Right renal pelvis (tissue), 4 donors: ENCODE results near the gene MYO1C. TPM values are rescaled to one million over a fixed set of nuclear protein-coding genes. Genes with fewer than 3 reads are reported as not detected.
"Not testable (repeated sequence)": the region's sequence is repeated elsewhere in the genome, so short reads cannot be mapped to it uniquely, and the experiment has no call there.

Experiments used
- DNase-seq, 4 donors: peaks; one replicate each; pipeline ENCODE4 v3.0.0-alpha.2; 2013; ENCODE audit warnings: low read depth in 4 of 4, low spot score in 3 of 4, missing footprints in 1 of 4
- polyA plus RNA-seq, 4 donors: library from polyadenylated mRNA; unstranded; fragments of 120-200 nt; gene quantifications; one replicate each; pipeline ENCODE4 v1.2.1, GENCODE V29; 2013; ENCODE audit not compliant: insufficient read length in 4 of 4

The MYO1C gene
- polyA plus RNA-seq, 4 donors, result 68.6 to 80.8 (median 74.7) TPM

- no peak for DNase-seq
Measured at GRCh38 chr17:1434150-1434549, 58.3 kb downstream of the MYO1C start.

- DNase-seq, result no peak
Measured at GRCh38 chr17:1431631-1432104, 60.8 kb downstream of the MYO1C start.

GRCh38 chr17:1423456-1424135 lies 68.9 kb downstream of the MYO1C start:
- no peak for DNase-seq

GRCh38 chr17:1422885-1423284 lies 69.6 kb downstream of the MYO1C start:
- peak in 1 of 4 donors; percentile 51 for DNase-seq

GRCh38 chr17:1421470-1421869 lies 71.0 kb downstream of the MYO1C start:
- no peak for DNase-seq

GRCh38 chr17:1420981-1421380 lies 71.5 kb downstream of the MYO1C start:
- DNase-seq, result no peak

- DNase-seq, result no peak
Measured at GRCh38 chr17:1420163-1420562, 72.3 kb downstream of the MYO1C start.

GRCh38 chr17:1418476-1418875 lies 74.0 kb downstream of the MYO1C start:
- DNase-seq, result not testable (repeated sequence)

- DNase-seq, result no peak
Measured at GRCh38 chr17:1416414-1416813, 76.1 kb downstream of the MYO1C start.

GRCh38 chr17:1414634-1415033 lies 77.9 kb downstream of the MYO1C start:
- no peak for DNase-seq

Other genes starting within 250 kb of the MYO1C start
- gene BHLHA9, start 222.2 kb downstream of the MYO1C start, polyA plus RNA-seq, result not detected
- under 1 TPM in 3 of 4 donors, not detected in 1; 0.07 to 0.24 (median 0.08) TPM for gene TRARG1, start 213.0 kb downstream of the MYO1C start, polyA plus RNA-seq
- gene YWHAE, start 92.5 kb downstream of the MYO1C start, polyA plus RNA-seq, result 1,000 to 10,000 TPM; 1,001 to 1,161 (median 1,085) TPM
- gene CRK, start 36.5 kb downstream of the MYO1C start, polyA plus RNA-seq, result 10 to 100 TPM; 64.0 to 72.2 (median 68.3) TPM
- gene INPP5K, start 23.9 kb upstream of the MYO1C start, polyA plus RNA-seq, result 10 to 100 TPM; 19.2 to 25.4 (median 23.6) TPM
- 10 to 100 TPM; 74.7 to 88.5 (median 84.8) TPM for gene PITPNA, start 70.1 kb upstream of the MYO1C start, polyA plus RNA-seq
- gene SLC43A2, start 136.1 kb upstream of the MYO1C start, polyA plus RNA-seq, result 10 to 100 TPM; 28.0 to 37.8 (median 31.3) TPM
- 1 to 10 TPM; 6.6 to 9.0 (median 7.6) TPM for gene SCARF1, start 153.0 kb upstream of the MYO1C start, polyA plus RNA-seq
- gene RILP, start 157.2 kb upstream of the MYO1C start, polyA plus RNA-seq, result 1 to 10 TPM; 4.1 to 5.4 (median 4.2) TPM
- gene PRPF8, start 192.2 kb upstream of the MYO1C start, polyA plus RNA-seq, result 100 to 1,000 TPM; 271 to 310 (median 285) TPM
- gene TLCD2, start 217.7 kb upstream of the MYO1C start, polyA plus RNA-seq, result 1 to 10 TPM; 5.1 to 6.2 (median 5.9) TPM
- 10 to 100 TPM; 13.5 to 22.2 (median 15.4) TPM for gene WDR81, start 232.0 kb upstream of the MYO1C start, polyA plus RNA-seq